Stimulated activated naive CD8-positive, alpha-beta T cell treated with anti-CD3 and anti-CD28 coated beads, Interleukin-15, Interleukin-2, amounts not matched to agents 100 U/mL and 50 U/mL, for 24 hours (primary cell): ENCODE measurements around the gene ETV6.

Source experiments
- ATAC-seq: fragments of 150-1000 bp; cut with Tn5 transposase; one replicate; pipeline ENCODE4 v1.10.0; 2021
- DNase-seq: peaks from one replicate; pipeline ENCODE4 v3.0.0; 2021

The ETV6 gene

GRCh38 chr12:11807458-11807857 lies 158.0 kb downstream of the ETV6 start:
- DNase-seq (no peak), ATAC-seq (no peak)

- ATAC-seq, result no peak
- DNase-seq, result no peak
Measured at GRCh38 chr12:11808931-11809330, 159.5 kb downstream of the ETV6 start.

DNA sequence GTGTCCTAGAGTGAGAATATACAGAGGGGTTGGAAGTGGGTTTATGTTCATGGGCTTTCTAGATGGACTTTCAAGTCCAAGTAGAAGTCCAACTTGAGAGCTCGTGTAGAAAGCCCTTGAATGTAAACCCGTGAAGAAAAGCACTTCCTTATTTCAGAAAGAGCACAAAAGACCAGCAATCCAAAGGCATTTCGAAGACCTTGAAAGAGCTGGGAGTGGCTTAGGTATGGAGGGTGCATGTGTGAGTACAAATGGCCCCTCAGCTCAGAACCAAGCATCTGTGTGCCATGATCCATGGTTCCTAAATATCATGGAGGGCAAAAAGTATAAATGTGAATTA lies 160.7 kb downstream of the ETV6 start:
- DNase-seq (no peak), ATAC-seq (no peak)

GRCh38 chr12:11811008-11811407 lies 161.5 kb downstream of the ETV6 start:
- no peak for ATAC-seq
- no peak for DNase-seq

GRCh38 chr12:11812241-11812585 lies 162.7 kb downstream of the ETV6 start:
- DNase-seq (no peak), ATAC-seq (no peak)

DNA sequence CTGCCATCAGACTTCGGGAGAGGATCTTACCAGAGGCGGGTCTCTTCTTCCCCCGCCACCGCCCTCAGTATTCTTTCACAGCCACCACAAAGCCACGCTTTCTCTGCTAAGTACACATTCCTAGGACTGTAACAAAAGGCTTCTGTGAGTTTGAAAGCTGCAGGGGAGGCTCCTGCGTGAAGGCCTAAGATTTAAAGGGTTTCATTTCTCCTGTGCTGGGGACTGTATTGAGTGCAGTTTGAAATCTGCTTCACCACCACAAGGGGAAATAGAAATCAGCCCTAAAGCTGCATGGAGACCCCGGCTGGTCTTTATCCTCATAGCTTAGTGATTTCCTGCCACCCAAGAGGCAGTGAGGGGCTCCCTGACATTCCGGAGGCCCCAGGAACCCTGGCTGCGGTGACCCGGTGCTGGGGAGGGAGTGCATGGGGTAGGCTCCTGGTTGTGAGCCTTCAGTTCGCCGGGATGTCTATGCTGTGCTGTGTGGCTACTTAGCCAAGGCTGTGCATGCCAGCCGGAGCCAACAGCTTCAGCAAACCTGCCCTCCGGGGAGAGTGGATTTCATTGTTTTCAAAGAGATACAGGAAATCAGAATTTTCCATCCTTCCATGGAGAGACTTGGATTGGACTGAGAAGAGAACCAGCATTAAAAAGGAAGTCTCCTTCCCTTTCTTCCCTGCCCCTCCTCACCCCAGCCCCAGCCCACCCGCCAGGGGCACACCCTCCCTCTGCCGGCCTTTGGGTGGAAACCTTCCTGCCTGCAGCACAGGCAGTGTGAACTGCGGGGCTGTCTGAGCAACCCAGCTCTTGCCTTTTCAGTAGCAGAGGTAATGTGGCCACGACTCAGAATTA lies 163.3 kb downstream of the ETV6 start:
- ATAC-seq (peak; percentile 53), DNase-seq (peak; percentile 33)

- no peak for ATAC-seq
- DNase-seq, result no peak
Measured at GRCh38 chr12:11813438-11813813, 164.0 kb downstream of the ETV6 start.

DNA sequence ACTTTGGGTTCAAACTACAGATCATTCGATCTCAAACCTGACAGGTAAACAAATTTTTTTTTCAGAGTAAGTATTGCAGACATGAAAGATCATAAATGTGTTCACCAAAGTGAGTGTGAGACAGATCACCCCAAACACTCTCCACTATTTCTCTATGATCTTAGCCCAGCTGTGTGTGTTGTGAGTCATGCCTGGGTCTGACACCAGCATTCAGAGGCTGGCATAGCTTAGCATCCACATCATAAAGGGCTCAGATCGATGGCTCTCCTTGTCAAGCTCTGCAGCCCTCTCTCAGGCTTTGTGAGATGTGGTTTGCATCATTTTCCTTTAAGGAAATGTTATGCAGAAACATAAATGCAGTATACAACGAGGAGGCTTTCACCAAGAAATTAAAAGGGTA lies 164.9 kb downstream of the ETV6 start:
- no peak for DNase-seq
- peak; percentile 82 for ATAC-seq

- DNase-seq (no peak), ATAC-seq (no peak)
Measured at GRCh38 chr12:11815397-11815796, 165.9 kb downstream of the ETV6 start.

DNA sequence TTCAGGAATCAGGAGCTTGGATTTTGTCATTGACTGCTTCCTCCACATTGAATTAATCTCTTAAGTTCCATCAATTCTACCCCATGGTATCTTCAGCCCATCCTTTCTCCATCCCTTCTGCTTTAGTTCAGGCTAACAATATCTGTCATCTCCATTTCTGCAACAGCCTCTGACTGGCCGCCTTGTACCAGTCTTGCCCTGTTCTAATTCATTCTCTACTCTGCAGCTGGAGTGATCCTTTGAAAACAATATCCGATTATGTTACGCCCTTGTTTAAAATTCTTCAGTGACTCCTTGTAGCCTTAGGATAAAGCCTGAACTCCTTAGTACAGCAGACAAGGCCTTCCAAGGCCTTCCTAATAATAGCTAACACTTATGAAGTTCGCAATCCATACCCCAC lies 170.2 kb downstream of the ETV6 start:
- ATAC-seq, result no peak
- DNase-seq, result no peak

DNA sequence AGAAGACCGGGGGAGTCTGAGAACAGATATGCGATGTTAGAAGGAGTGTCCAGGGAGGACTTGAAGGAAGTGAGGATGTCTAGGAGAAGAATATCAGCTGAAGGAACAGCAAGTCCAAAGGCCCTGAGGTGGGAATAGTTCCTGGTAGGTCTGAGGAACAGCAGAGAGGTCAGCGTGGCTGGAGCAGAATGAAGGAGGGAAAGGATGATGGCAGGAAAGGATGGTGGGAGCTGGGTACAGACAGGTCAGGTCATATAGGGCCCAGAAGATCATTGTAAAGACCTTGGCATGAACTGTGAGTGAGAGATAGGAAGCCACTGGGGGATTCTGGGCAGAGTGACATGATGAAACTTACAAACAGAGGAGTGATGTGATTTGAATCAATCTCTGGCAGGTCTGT lies 171.0 kb downstream of the ETV6 start:
- DNase-seq (no peak), ATAC-seq (no peak)

GRCh38 chr12:11821386-11822080 lies 172.1 kb downstream of the ETV6 start:
- no peak for DNase-seq
- ATAC-seq, result no peak

GRCh38 chr12:11822081-11822834 lies 172.8 kb downstream of the ETV6 start:
- peak; percentile 37 for ATAC-seq
- peak; percentile 46 for DNase-seq

DNA sequence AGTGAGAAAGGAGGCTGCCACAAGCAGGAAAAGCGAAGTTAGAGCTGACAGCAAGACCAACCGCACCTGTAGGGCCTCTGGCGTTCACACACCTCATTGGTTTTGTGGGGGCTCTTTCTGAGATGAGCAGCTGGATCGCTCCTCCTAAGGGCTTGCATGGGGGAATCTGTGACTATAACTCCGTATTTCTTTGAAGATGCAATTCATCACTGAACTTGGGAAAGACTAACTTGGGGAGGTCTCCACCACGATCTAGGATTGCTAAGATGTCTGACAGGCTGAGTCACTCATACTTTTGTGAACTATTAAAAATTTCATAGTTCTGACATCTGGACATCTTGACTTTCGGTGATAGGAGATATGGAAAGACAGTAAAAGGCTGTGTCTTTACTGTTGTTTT lies 173.6 kb downstream of the ETV6 start:
- DNase-seq (no peak), ATAC-seq (no peak)

DNA sequence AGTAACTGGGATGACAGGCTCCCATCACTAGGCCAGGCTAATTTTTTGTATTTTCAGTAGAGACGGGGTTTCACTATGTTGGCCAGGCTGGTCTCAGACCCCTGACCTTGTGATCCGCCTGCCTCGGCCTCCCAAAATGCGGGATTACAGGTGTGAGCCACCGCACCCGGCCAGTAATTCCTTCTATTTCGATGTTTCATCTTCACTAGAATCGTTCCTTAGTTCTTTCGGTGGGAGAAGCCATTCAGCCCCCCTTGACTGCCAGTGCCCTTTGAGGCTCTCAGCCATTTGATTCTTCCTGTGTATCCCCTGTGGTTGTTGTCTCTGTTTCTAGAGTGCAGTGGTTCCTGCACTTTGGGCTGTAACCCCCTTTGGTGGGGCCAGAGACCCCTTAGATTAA lies 174.1 kb downstream of the ETV6 start:
- DNase-seq (no peak), ATAC-seq (no peak)

- ATAC-seq (no peak), DNase-seq (no peak)
Measured at GRCh38 chr12:11824069-11824468, 174.6 kb downstream of the ETV6 start.

GRCh38 chr12:11824736-11825135 lies 175.3 kb downstream of the ETV6 start:
- DNase-seq (no peak), ATAC-seq (no peak)

- ATAC-seq (no peak), DNase-seq (no peak)
Measured at GRCh38 chr12:11825278-11825677, 175.8 kb downstream of the ETV6 start.

- ATAC-seq (no peak), DNase-seq (no peak)
Measured at GRCh38 chr12:11826574-11826973, 177.1 kb downstream of the ETV6 start.

DNA sequence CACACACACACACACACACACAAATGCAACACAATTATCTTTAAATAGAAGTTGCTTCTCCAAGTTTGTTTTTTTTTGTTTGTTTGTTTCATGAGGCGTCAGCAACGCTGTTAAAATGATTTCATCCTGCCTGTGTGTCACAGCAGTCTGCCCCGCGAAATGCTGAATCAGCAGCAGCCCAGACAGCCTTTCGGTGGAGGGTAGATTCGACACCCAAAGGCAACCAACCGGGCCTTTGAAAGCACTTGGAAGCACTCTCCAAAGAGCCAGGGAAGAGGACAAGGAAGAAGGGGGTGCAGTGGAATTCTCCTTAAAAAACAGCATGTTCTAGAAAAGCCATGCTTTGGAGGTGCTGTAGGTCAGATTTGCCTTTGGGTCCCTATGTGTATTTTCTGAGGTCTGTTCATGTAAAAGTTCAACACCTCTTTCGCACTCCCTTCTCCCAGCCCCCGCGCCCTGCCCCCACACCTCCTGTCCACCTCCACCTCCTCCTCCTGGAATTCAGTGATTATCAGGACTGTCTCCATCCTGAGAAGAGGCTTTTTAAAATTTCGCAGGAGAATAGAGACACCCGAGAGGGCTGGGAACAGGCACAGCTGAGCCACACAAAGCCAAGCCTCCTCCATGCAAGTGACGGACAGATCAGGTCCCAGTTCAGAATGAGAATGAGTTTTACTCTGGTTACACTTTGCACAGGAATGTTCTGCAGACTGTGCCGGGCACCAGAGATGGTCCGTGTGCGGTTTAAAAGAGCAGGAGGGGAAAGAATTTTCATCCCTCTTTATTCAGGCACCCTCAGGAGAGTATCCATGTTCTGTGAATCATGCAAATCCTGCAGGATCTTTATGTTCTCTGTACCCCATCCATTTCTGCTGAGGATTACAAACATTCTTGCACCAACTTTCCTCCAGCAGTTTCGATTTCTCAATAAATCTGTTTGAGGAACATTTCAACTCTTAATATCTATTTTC lies 177.9 kb downstream of the ETV6 start:
- ATAC-seq, result no peak
- DNase-seq, result no peak

GRCh38 chr12:11829764-11830194 lies 180.3 kb downstream of the ETV6 start:
- ATAC-seq, result no peak

GRCh38 chr12:11830307-11830801 lies 180.9 kb downstream of the ETV6 start:
- ATAC-seq (no peak), DNase-seq (no peak)

More at GRCh38 chr12:11829764-11830194, 180.3 kb downstream of the ETV6 start:
- no peak for DNase-seq
